Forelimb muscle (tissue), 1 donor: Measurements from ENCODE around the gene EMILIN3. TPM values are rescaled to one million over a fixed set of nuclear protein-coding genes. Genes with fewer than 3 reads are reported as not detected.

Source experiments
- DNase-seq: peaks from one replicate; pipeline ENCODE4 v3.0.0-alpha.2; 2013; ENCODE audit warnings: low read depth
- polyA plus RNA-seq: library from polyadenylated mRNA; unstranded; fragments of 120-200 nt; gene quantifications from one replicate; pipeline ENCODE4 v1.2.1, GENCODE V29; 2013; ENCODE audit not compliant: insufficient read length

Gene EMILIN3
- polyA plus RNA-seq, 1 donor: 27.5 TPM

- no peak for DNase-seq
These were observed 25.7 kb upstream of the EMILIN3 start for GRCh38 chr20:41392295-41392694.

GRCh38 chr20:41391587-41392001 lies 25.0 kb upstream of the EMILIN3 start:
- DNase-seq: no peak

GRCh38 chr20:41390889-41391288 lies 24.3 kb upstream of the EMILIN3 start:
- no peak for DNase-seq

- no peak for DNase-seq
These were observed 20.8 kb upstream of the EMILIN3 start for GRCh38 chr20:41387444-41387851.

- DNase-seq: no peak
These were observed 20.1 kb upstream of the EMILIN3 start for GRCh38 chr20:41386502-41387427.

- no peak for DNase-seq
These were observed 16.2 kb upstream of the EMILIN3 start for GRCh38 chr20:41382791-41383305.

GRCh38 chr20:41380551-41381193 lies 14.1 kb upstream of the EMILIN3 start:
- no peak for DNase-seq

- no peak for DNase-seq
These were observed 12.9 kb upstream of the EMILIN3 start for GRCh38 chr20:41379551-41379950.

GRCh38 chr20:41377275-41377674 lies 10.7 kb upstream of the EMILIN3 start:
- no peak for DNase-seq

- no peak for DNase-seq
These were observed 9.7 kb upstream of the EMILIN3 start for GRCh38 chr20:41376349-41376748.

- DNase-seq: no peak
These were observed 9.2 kb upstream of the EMILIN3 start for GRCh38 chr20:41375846-41376245.

GRCh38 chr20:41373931-41374920 lies 7.6 kb upstream of the EMILIN3 start:
- no peak for DNase-seq

- DNase-seq: no peak
These were observed 6.7 kb upstream of the EMILIN3 start for GRCh38 chr20:41373251-41373783.

- no peak for DNase-seq
These were observed 4.8 kb upstream of the EMILIN3 start for GRCh38 chr20:41371371-41371770.

- DNase-seq: no peak
These were observed 3.6 kb upstream of the EMILIN3 start for GRCh38 chr20:41370176-41370575.

GRCh38 chr20:41369673-41370072 lies 3.1 kb upstream of the EMILIN3 start:
- DNase-seq: no peak

GRCh38 chr20:41367956-41368355 lies 1.3 kb upstream of the EMILIN3 start:
- DNase-seq: no peak

GRCh38 chr20:41367393-41367695 lies 726 bp upstream of the EMILIN3 start:
- DNase-seq: no peak

- DNase-seq: no peak
These were observed 657 bp downstream of the EMILIN3 start for GRCh38 chr20:41365777-41366545.

GRCh38 chr20:41364967-41365765 lies 1.5 kb downstream of the EMILIN3 start:
- no peak for DNase-seq
